HCT116 (cell line): ENCODE measurements around the gene DYNLRB1. TPM values are rescaled to one million over a fixed set of nuclear protein-coding genes. Genes with fewer than 3 reads are reported as not detected.

Experiments
- ATAC-seq: fragments of 200-7000 bp; cut with Tn5 transposase; 2 replicates; pipeline ENCODE4 v1.9.1; 2020; ENCODE audit warnings: mild to moderate bottlenecking, moderate library complexity
- BruUV-seq: library from RNA; stranded (reverse); fragments of 400-500 nt; replicated peaks from 2 replicates; lab custom pipeline; 2021; lab: Mats Ljungman, UMichigan
- CTCF ChIA-PET: fragments of 300-600 bp; sonication (Branson Sonifier 250); formaldehyde crosslinking; loops from one replicate; lab custom pipeline; 2021; ENCODE audit warnings: antibody characterized with exemption; lab: Charles Lee
- POLR2A ChIA-PET: fragments of 300-600, 350-600 bp; sonication (Branson Sonifier 250); formaldehyde crosslinking; loops from one replicate; lab custom pipeline; 2021; ENCODE audit warnings: antibody characterized with exemption; lab: Charles Lee
- RAD21 ChIA-PET, 2 experiments: fragments of 300-600 bp; sonication (Branson Sonifier 250); formaldehyde crosslinking; loops; one replicate each; lab custom pipeline; 2023; ENCODE audit warnings: low total read pairs in 2 of 2; ENCODE audit not compliant: uncharacterized antibody in 2 of 2, unreplicated experiment in 2 of 2, low non-redundant PET in 1 of 2; lab: Charles Lee
- DNase-seq: peaks from one replicate; pipeline ENCODE4 v3.0.0-alpha.2; 2010; ENCODE audit warnings: low read depth, low spot score
- H2AFZ ChIP-seq: fragments of 200-600 bp; shearing (Covaris generic), sonication (generic); 2 replicates; pipeline ENCODE4 v1.6.1; 2017; ENCODE audit warnings: low read depth, mixed run types, mixed read lengths, antibody characterized with exemption, low read length; ENCODE audit not compliant: poor library complexity, severe bottlenecking
- H3K27ac ChIP-seq: 2 replicates; pipeline ENCODE4 v1.5.1; 2012; ENCODE audit warnings: low read depth, low read length
- H3K27me3 ChIP-seq: fragments of 200-600 bp; sonication (generic); 2 replicates; pipeline ENCODE4 v1.6.1; 2016; ENCODE audit warnings: mixed run types, low read length, mixed read lengths; ENCODE audit not compliant: insufficient read depth
- H3K36me3 ChIP-seq, 2 experiments: fragments of 200-500 bp in 1 of 2; fragments of 200-600 bp in 1 of 2; sonication (Bioruptor generic) in 1 of 2; sonication (generic) in 1 of 2; 2 replicates each; pipeline versions ENCODE4 v1.5.1 to v1.6.1; 2014 to 2016; ENCODE audit warnings: low read length in 2 of 2, inconsistent platforms in 1 of 2, mixed read lengths in 1 of 2, mixed run types in 1 of 2; ENCODE audit not compliant: insufficient read depth in 2 of 2, control insufficient read depth in 1 of 2
- H3K4me1 ChIP-seq, 2 experiments: fragments of 200-600 bp in 1 of 2; sonication (generic) in 1 of 2; 2 replicates each; pipeline versions ENCODE4 v1.5.1 to v1.6.1; 2012 to 2017; ENCODE audit warnings: low read length in 2 of 2, inconsistent platforms in 1 of 2, mild to moderate bottlenecking in 1 of 2, mixed read lengths in 1 of 2, mixed run types in 1 of 2, moderate library complexity in 1 of 2; ENCODE audit not compliant: insufficient read depth in 2 of 2, control insufficient read depth in 1 of 2
- H3K4me2 ChIP-seq: fragments of 200-600 bp; sonication (generic); 2 replicates; pipeline ENCODE4 v1.6.1; 2017; ENCODE audit warnings: mixed run types, low read length, mixed read lengths
- H3K4me3 ChIP-seq, 2 experiments: fragments of 200-600 bp in 1 of 2; sonication (generic) in 1 of 2; replicated peaks in 1 of 2; 2 replicates each; pipeline ENCODE4 v1.5.1; 2011 to 2016; ENCODE audit warnings: low read length in 2 of 2, control low read depth in 1 of 2, low read depth in 1 of 2, mild to moderate bottlenecking in 1 of 2, mixed read lengths in 1 of 2, mixed run types in 1 of 2
- H3K79me2 ChIP-seq: fragments of 200-600 bp; sonication (generic); 2 replicates; pipeline ENCODE4 v1.6.1; 2017; ENCODE audit warnings: mild to moderate bottlenecking, mixed run types, low read length, moderate library complexity, mixed read lengths; ENCODE audit not compliant: insufficient read depth
- H3K9ac ChIP-seq: fragments of 200-600 bp; sonication (generic); 2 replicates; pipeline ENCODE4 v1.6.1; 2016; ENCODE audit warnings: low read length, mixed read lengths
- H3K9me2 ChIP-seq: fragments of 200-600 bp; sonication (generic), shearing (Covaris generic); 2 replicates; pipeline ENCODE4 v1.6.1; 2017; ENCODE audit warnings: mixed run types, mild to moderate bottlenecking, moderate library complexity; ENCODE audit not compliant: insufficient read depth
- H3K9me3 ChIP-seq, 2 experiments: fragments of 200-500 bp in 1 of 2; fragments of 200-600 bp in 1 of 2; sonication (Bioruptor generic) in 1 of 2; sonication (generic) in 1 of 2; 2 replicates each; pipeline ENCODE4 v1.6.1; 2014 to 2017; ENCODE audit warnings: low read length in 2 of 2, mixed read lengths in 2 of 2, inconsistent platforms in 1 of 2, low read depth in 1 of 2, mild to moderate bottlenecking in 1 of 2, mixed run types in 1 of 2, moderate library complexity in 1 of 2; ENCODE audit not compliant: control insufficient read depth in 1 of 2, insufficient read depth in 1 of 2
- H4K20me1 ChIP-seq: fragments of 200-600 bp; sonication (generic), shearing (Covaris generic); 2 replicates; pipeline ENCODE4 v1.6.1; 2017; ENCODE audit warnings: mixed run types, mild to moderate bottlenecking, moderate library complexity; ENCODE audit not compliant: insufficient read depth
- ATF3 ChIP-seq: IDR thresholded peaks from 2 replicates; pipeline ENCODE4 v1.6.1; 2012
- CBX3 ChIP-seq: IDR thresholded peaks from 2 replicates; pipeline ENCODE4 v1.6.1; 2012; ENCODE audit warnings: low read depth
- CTCF ChIP-seq, 3 experiments: fragments of 200-600 bp in 1 of 3; sonication (generic) in 1 of 3; IDR thresholded peaks in 2 of 3; conservative IDR thresholded peaks in 1 of 3; 2 replicates each; pipeline ENCODE4 v1.5.1; 2012 to 2017; ENCODE audit warnings: low read depth in 2 of 3, low read length in 2 of 3, antibody characterized with exemption in 1 of 3, borderline replicate concordance in 1 of 3, control low read depth in 1 of 3, mild to moderate bottlenecking in 1 of 3, mixed read lengths in 1 of 3, mixed run types in 1 of 3, moderate library complexity in 1 of 3; ENCODE audit not compliant: insufficient read depth in 1 of 3
- EGR1 ChIP-seq: IDR thresholded peaks from 2 replicates; pipeline ENCODE4 v1.6.1; 2012; ENCODE audit warnings: low read depth
- ELF1 ChIP-seq: IDR thresholded peaks from 2 replicates; pipeline ENCODE4 v1.6.1; 2012; ENCODE audit warnings: low read depth, borderline replicate concordance
- EZH2 ChIP-seq: fragments of 200-600 bp; sonication (generic); IDR thresholded peaks from 2 replicates; pipeline ENCODE4 v1.6.1; 2017; ENCODE audit warnings: antibody characterized with exemption, mixed run types
- EZH2phosphoT487 ChIP-seq: fragments of 200-600 bp; IDR thresholded peaks from 2 replicates; pipeline ENCODE4 v1.6.1; 2018; ENCODE audit warnings: antibody characterized with exemption, borderline replicate concordance
- FOSL1 ChIP-seq: IDR thresholded peaks from 2 replicates; pipeline ENCODE4 v1.6.1; 2012; ENCODE audit warnings: low read depth
- JUND ChIP-seq: IDR thresholded peaks from 2 replicates; pipeline ENCODE4 v1.6.1; 2012
- POLR2A ChIP-seq: IDR thresholded peaks from 2 replicates; pipeline ENCODE4 v1.7.0; 2011; ENCODE audit warnings: borderline replicate concordance; ENCODE audit not compliant: insufficient read depth, insufficient read length; ENCODE audit errors: extremely low read depth
- POLR2AphosphoS5 ChIP-seq: IDR thresholded peaks from 2 replicates; pipeline ENCODE4 v1.6.1; 2011; ENCODE audit warnings: mild to moderate bottlenecking, low read depth, low read length, moderate library complexity
- RAD21 ChIP-seq: IDR thresholded peaks from 2 replicates; pipeline ENCODE4 v1.6.1; 2012; ENCODE audit warnings: low read depth, mild to moderate bottlenecking
- SP1 ChIP-seq: IDR thresholded peaks from 2 replicates; pipeline ENCODE4 v1.6.1; 2012; ENCODE audit warnings: low read depth
- SRF ChIP-seq: IDR thresholded peaks from 2 replicates; pipeline ENCODE4 v1.6.1; 2012; ENCODE audit warnings: low read depth
- YY1 ChIP-seq: IDR thresholded peaks from 2 replicates; pipeline ENCODE4 v1.6.1; 2011; ENCODE audit warnings: low read length, low read depth, moderate library complexity, mild to moderate bottlenecking; ENCODE audit not compliant: insufficient replicate concordance; ENCODE audit errors: extremely low read depth
- ZNF274 ChIP-seq: fragments of 200-500 bp; sonication (Bioruptor generic); IDR thresholded peaks from 2 replicates; pipeline ENCODE4 v1.6.1; 2014; ENCODE audit warnings: mild to moderate bottlenecking, low read depth, low read length, inconsistent platforms
- intact Hi-C: fragments of 100-400 bp; cut with micrococcal nuclease; formaldehyde crosslinking; loops from 2 replicates; pipeline ENCODE4 v1.10.0; 2022
- total RNA-seq: library from RNA; stranded (reverse); gene quantifications from one replicate; pipeline ENCODE4 v1.2.1, GENCODE V29; 2021; ENCODE audit not compliant: unreplicated experiment
- TF ChIP-seq, protein P1 (sequence below): IDR thresholded peaks from 2 replicates; pipeline ENCODE4 v1.6.1; 2012
- TF ChIP-seq, protein P2 (sequence below): IDR thresholded peaks from 2 replicates; pipeline ENCODE4 v1.6.1; 2011; ENCODE audit warnings: mild to moderate bottlenecking, low read length, moderate library complexity; ENCODE audit not compliant: insufficient replicate concordance; ENCODE audit errors: extremely low read depth

The DYNLRB1 gene
- total RNA-seq, 1 experiment from 2014 or later: 106 TPM

- TF ChIP-seq ZNF274: no peak
- TF ChIP-seq CBX3: no peak
- TF ChIP-seq YY1: no peak
- no peak for TF ChIP-seq JUND
- TF ChIP-seq RAD21: no peak
- Histone ChIP-seq H3K4me1 (peaks cover 26 to 31% of the 10 kb centered on the region in 2 experiments), H3K36me3 (peaks cover 11 to 47% of the 10 kb centered on the region in 2 experiments), H3K9me3 (no peaks in the 10 kb centered on the region), H2AFZ (no peak overlapping the region), H3K27me3 (no peaks in the 10 kb centered on the region), H3K4me2 (no peak overlapping the region), H3K79me2 (peaks cover 41% of the 10 kb centered on the region), H3K9ac (no peak overlapping the region), H4K20me1 (no peaks in the 10 kb centered on the region; the same call in 1 of the 2 replicates), H3K4me3 (no peak overlapping the region), H3K9me2 (no peaks in the 10 kb centered on the region), H3K27ac (no peak overlapping the region)
- BruUV-seq: no TSS peak
- RAD21 ChIA-PET: no interaction called here
- no peak for ATAC-seq
- POLR2A ChIA-PET: no interaction called here
- CTCF ChIA-PET: no interaction called here
- intact Hi-C loops: no loop called here
- DNase-seq: no peak
Measured at GRCh38 chr20:34528921-34529297, 12.7 kb downstream of the DYNLRB1 start.

GRCh38 chr20:34529742-34530141 is 13.5 kb downstream of the DYNLRB1 start:
- intact Hi-C loops: no loop called here
- Histone ChIP-seq H3K79me2 (peaks cover 33% of the 10 kb centered on the region), H3K4me1 (peaks cover 24% of the 10 kb centered on the region in 2 experiments), H3K27me3 (no peaks in the 10 kb centered on the region), H4K20me1 (no peaks in the 10 kb centered on the region; the same call in 1 of the 2 replicates), H3K9me2 (no peaks in the 10 kb centered on the region), H3K4me3 (no peak overlapping the region), H3K9ac (no peak overlapping the region), H2AFZ (no peak overlapping the region), H3K36me3 (peaks cover 16 to 49% of the 10 kb centered on the region in 2 experiments), H3K27ac (no peak overlapping the region), H3K9me3 (no peaks in the 10 kb centered on the region), H3K4me2 (no peak overlapping the region)
- BruUV-seq: no TSS peak
- ChIA-PET POLR2A (interaction anchor here (0.7 kb wide), 1 partner anchor 9 kb away, joined by 3 read pairs; no protein-coding TSS in a partner anchor), CTCF (no interaction called here), RAD21 (no interaction called here)
- TF ChIP-seq, protein P1, sequence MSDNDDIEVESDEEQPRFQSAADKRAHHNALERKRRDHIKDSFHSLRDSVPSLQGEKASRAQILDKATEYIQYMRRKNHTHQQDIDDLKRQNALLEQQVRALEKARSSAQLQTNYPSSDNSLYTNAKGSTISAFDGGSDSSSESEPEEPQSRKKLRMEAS: no peak
- TF ChIP-seq RAD21 (no peak), SRF (no peak), EZH2phosphoT487 (no peak), POLR2A (no peak), ZNF274 (no peak), POLR2AphosphoS5 (no peak), CBX3 (no peak), FOSL1 (no peak), EZH2 (no peak), EGR1 (no peak), JUND (no peak), SP1 (no peak), ELF1 (no peak), CTCF (IDR thresholded peaks at IDR 0.05 in 2 of 3, conservative IDR thresholded peaks at IDR 0.05 in 1 of 3; ENCODE audit: borderline replicate concordance in 1 of 3, insufficient read depth in 1 of 3, low read depth in 2 of 3, low read length in 2 of 3) (no peak), ATF3 (no peak)
- TF ChIP-seq, protein P2, sequence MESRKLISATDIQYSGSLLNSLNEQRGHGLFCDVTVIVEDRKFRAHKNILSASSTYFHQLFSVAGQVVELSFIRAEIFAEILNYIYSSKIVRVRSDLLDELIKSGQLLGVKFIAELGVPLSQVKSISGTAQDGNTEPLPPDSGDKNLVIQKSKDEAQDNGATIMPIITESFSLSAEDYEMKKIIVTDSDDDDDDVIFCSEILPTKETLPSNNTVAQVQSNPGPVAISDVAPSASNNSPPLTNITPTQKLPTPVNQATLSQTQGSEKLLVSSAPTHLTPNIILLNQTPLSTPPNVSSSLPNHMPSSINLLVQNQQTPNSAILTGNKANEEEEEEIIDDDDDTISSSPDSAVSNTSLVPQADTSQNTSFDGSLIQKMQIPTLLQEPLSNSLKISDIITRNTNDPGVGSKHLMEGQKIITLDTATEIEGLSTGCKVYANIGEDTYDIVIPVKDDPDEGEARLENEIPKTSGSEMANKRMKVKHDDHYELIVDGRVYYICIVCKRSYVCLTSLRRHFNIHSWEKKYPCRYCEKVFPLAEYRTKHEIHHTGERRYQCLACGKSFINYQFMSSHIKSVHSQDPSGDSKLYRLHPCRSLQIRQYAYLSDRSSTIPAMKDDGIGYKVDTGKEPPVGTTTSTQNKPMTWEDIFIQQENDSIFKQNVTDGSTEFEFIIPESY: no peak
- DNase-seq (no peak), ATAC-seq (no peak)
